Ovary (tissue), 3 donors: ENCODE data around the gene DNAJB11.

ENCODE experiments used
- EP300 ChIP-seq: sonication (generic); formaldehyde crosslinking; IDR thresholded peaks from one replicate; pipeline ENCODE4 v1.6.1; 2017; ENCODE audit warnings: antibody characterized with exemption
- TF ChIP-seq, protein P1 (sequence below), 3 donors: fragments of 450-650 bp in 2 of 3; fragments of 200-600 bp in 1 of 3; IDR thresholded peaks; one replicate each; pipeline versions ENCODE4 v1.5.1 to v1.8.0; 2016 to 2022; ENCODE audit warnings: antibody characterized with exemption in 3 of 3, mild to moderate bottlenecking in 1 of 3
- donor health status: DM: no; HTN: no; CAD: no.

DNA sequence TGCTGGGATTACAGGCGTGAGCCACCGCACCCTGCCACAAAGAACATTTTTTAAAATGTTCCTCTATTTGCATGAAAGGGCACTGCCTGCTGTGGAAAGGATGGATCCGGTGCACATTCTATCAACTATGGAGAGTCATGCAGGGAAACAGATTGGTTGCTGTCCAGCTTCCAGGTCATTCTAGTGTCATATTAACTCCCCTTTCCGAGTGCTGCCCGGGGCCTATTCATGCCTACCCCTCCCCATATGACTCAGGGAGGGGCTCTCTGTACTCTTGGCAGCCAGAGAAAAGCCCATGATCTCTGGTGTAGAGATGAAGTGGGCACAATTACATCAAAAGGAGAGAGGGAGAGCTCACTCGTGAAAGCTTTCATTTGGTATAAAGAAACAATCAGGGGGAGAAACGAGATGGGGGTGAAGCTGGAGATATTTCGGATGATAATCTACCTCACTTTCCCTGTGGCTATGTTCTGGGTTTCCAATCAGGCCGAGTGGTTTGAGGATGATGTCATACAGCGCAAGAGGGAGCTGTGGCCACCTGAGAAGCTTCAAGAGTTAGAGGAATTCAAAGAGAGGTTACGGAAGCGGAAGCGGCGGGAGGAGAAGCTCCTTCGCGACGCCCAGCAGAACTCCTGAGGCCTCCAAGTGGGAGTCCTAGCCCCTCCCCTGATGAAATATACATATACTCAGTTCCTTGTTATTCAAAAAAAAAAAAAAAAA, 26.2 kb downstream of the DNAJB11 start:
- TF ChIP-seq, protein P1, sequence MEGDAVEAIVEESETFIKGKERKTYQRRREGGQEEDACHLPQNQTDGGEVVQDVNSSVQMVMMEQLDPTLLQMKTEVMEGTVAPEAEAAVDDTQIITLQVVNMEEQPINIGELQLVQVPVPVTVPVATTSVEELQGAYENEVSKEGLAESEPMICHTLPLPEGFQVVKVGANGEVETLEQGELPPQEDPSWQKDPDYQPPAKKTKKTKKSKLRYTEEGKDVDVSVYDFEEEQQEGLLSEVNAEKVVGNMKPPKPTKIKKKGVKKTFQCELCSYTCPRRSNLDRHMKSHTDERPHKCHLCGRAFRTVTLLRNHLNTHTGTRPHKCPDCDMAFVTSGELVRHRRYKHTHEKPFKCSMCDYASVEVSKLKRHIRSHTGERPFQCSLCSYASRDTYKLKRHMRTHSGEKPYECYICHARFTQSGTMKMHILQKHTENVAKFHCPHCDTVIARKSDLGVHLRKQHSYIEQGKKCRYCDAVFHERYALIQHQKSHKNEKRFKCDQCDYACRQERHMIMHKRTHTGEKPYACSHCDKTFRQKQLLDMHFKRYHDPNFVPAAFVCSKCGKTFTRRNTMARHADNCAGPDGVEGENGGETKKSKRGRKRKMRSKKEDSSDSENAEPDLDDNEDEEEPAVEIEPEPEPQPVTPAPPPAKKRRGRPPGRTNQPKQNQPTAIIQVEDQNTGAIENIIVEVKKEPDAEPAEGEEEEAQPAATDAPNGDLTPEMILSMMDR (IDR thresholded peaks at IDR 0.05), result no peak
- no peak for TF ChIP-seq EP300
